Measurements from ENCODE around the gene IFT122.

DNA sequence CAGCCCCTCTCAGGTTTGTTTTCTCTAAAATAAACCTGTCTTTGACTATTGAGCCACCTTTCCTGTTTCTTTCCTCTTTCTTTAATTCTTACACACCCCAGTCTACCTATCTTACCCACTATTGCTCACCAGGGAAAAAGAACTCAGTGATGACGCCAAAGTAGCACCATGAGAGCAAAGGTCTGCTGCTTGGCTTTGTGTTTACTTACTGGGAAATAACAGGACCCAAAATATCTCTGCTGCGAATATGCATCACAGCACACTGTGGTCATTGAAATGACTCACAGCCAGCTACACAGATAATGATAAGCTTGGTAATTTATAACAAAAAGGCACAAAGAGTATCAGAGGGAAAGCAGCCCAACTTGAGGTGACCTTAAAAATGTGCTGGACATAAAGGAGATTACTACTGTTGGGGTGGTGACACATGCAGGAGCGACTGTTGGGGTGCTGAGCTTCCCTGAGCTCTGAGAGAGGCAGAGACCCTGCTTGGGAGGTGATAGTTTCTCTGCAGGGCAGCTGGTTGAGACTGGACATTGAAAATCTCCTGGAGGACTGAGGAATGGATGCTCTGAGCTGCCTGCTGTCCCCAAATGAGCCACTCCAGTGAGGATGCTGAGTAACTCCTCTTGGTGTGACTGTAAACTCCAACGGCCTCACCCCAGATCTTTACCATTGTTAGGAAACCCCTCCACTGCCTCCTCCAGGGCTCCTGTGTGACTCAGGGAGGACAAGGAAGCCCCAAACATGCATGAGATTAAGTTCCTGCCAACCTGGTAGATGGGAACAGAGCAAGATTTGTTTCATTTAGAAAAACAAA is 26.1 kb upstream of the IFT122 start:
- TF ChIP-seq, protein P1, sequence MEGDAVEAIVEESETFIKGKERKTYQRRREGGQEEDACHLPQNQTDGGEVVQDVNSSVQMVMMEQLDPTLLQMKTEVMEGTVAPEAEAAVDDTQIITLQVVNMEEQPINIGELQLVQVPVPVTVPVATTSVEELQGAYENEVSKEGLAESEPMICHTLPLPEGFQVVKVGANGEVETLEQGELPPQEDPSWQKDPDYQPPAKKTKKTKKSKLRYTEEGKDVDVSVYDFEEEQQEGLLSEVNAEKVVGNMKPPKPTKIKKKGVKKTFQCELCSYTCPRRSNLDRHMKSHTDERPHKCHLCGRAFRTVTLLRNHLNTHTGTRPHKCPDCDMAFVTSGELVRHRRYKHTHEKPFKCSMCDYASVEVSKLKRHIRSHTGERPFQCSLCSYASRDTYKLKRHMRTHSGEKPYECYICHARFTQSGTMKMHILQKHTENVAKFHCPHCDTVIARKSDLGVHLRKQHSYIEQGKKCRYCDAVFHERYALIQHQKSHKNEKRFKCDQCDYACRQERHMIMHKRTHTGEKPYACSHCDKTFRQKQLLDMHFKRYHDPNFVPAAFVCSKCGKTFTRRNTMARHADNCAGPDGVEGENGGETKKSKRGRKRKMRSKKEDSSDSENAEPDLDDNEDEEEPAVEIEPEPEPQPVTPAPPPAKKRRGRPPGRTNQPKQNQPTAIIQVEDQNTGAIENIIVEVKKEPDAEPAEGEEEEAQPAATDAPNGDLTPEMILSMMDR (IDR thresholded peaks at IDR 0.05), result no peak
- TF ChIP-seq POLR2A (IDR thresholded peaks at IDR 0.05) (no peak), EP300 (IDR thresholded peaks at IDR 0.05) (no peak)

All from tibial nerve (tissue), 4 donors.